Activated CD8-positive, alpha-beta memory T cell treated with anti-CD3 and anti-CD28 coated beads for 36 hours (primary cell): ENCODE data around the gene BEAN1. TPM values are rescaled to one million over a fixed set of nuclear protein-coding genes. Genes with fewer than 3 reads are reported as not detected.
"Not testable (repeated sequence)": the region's sequence is repeated elsewhere in the genome, so short reads cannot be mapped to it uniquely, and the experiment has no call there.

Experiments
- CTCF ChIA-PET: fragments of 350-600 bp; sonication (Branson Sonifier 250); formaldehyde crosslinking; loops from one replicate; lab custom pipeline; 2021; ENCODE audit warnings: antibody characterized with exemption; lab: Charles Lee
- POLR2A ChIA-PET: fragments of 350-600 bp; sonication (Branson Sonifier 250); formaldehyde crosslinking; loops from one replicate; lab custom pipeline; 2021; ENCODE audit warnings: antibody characterized with exemption; lab: Charles Lee
- total RNA-seq, 2 experiments: library from RNA; stranded (reverse); gene quantifications; one replicate each; pipeline ENCODE4 v1.2.3, GENCODE V29; 2021

BEAN1 gene
- total RNA-seq, 2 experiments from 2014 or later, result not detected

DNA sequence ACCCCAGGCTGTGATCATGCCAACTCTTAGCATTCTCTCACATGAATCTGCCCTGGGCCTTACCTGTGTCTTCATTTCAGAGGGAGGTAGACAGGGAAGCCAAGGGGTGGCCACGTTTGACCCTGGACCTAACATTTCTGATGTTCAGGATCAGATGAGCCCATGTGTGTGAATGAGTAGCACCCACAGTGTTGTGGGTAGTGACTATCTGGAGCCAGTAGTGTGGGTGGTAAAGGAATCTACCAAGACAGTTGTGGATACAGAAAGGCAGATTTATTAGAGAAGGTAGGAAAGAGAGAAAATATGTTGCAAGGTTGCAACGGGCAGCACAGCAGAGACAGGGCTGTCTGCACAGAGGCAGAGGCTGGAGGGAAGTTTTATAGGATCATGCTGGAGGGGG is 62.3 kb downstream of the BEAN1 start:
- ChIA-PET POLR2A (no interaction called here), CTCF (no interaction called here)

- POLR2A ChIA-PET, result no interaction called here
- CTCF ChIA-PET, result no interaction called here
Observed at GRCh38 chr16:66489818-66490217, 62.7 kb downstream of the BEAN1 start.

- POLR2A ChIA-PET, result no interaction called here
- CTCF ChIA-PET, result interaction anchor here (0.9 kb wide), 1 partner anchor 20 kb away, joined by 3 read pairs; no protein-coding TSS in a partner anchor
Observed at GRCh38 chr16:66490774-66491715, 64.0 kb downstream of the BEAN1 start.

GRCh38 chr16:66491716-66492064 is 64.6 kb downstream of the BEAN1 start:
- ChIA-PET CTCF (no interaction called here), POLR2A (no interaction called here)

GRCh38 chr16:66493490-66494401 is 66.7 kb downstream of the BEAN1 start:
- POLR2A ChIA-PET, result no interaction called here
- CTCF ChIA-PET, result no interaction called here

- POLR2A ChIA-PET, result no interaction called here
- CTCF ChIA-PET, result no interaction called here
Observed at GRCh38 chr16:66494916-66495315, 67.8 kb downstream of the BEAN1 start.

GRCh38 chr16:66495440-66495839 is 68.3 kb downstream of the BEAN1 start:
- POLR2A ChIA-PET, result no interaction called here
- CTCF ChIA-PET, result no interaction called here

- POLR2A ChIA-PET, CTCF ChIA-PET: not testable (repeated sequence)
Observed at GRCh38 chr16:66496226-66496625, 69.1 kb downstream of the BEAN1 start.

DNA sequence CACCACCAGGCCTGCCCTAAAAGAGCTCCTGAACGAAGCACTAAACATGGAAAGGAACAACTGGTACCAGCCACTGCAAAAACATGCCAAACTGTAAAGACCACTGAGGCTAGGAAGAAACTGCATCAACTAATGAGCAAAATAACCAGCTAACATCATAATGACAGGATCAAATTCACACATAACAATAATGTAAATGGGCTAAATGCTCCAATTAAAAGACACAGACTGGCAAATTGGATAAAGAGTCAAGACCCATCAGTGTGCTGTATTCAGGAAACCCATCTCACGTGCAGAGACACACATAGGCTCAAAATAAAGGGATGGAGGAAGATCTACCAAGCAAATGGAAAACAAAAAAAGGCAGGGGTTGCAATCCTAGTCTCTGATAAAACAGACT is 70.8 kb downstream of the BEAN1 start:
- CTCF ChIA-PET, POLR2A ChIA-PET: not testable (repeated sequence)

DNA sequence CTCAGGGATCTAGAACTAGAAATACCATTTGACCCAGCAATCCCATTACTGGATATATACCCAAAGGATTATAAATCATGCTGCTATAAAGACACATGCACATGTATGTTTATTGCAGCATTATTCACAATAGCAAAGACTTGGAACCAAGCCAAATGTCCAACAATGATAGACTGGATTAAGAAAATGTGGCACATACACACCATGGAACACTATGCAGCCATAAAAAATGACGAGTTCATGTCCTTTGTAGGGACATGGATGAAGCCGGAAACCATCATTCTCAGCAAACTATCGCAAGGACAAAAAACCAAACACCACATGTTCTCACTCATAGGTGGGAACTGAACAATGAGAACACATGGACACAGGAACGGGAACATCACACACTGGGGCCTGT is 74.5 kb downstream of the BEAN1 start:
- CTCF ChIA-PET, POLR2A ChIA-PET: not testable (repeated sequence)

DNA sequence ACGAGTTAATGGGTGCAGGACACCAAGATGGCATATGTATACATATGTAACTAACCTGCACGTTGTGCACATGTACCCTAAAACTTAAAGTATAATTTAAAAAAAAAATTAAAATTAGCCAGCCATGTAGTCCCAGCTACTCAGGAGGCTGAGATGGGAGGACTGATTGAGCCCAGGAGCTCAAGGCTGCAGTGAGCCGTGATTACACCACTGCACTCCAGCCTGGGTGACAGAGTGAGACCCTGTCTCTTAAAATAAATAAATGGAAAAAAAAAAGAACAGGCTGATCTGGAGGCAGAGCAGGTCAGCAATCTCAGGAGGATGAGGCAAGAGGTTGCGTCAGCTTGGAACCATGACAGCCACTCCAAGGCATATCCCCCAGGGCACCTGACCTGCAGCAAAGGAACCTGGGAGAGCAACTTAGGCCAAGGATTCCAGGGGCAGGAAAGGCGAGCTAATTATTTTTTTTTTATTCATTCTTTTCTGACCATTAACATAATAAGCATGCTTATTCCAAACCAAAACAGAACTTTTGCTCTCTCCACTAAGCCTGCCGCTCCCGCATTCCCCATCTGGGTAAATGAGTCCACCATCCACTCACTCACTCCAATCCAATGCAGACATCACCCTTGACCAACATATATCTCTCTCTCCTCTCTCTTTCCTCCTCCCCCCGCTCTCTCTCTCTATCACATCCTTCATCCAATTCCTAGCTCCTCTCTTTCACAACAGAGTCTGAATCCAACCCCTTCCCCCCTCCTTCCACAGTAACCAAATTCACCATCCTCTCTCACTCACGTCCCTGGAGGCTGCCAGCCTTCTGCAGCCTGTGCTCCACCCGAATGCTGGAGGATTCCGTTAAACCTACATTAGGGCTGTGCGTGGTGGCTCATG is 75.2 kb downstream of the BEAN1 start:
- CTCF ChIA-PET, result interaction anchor here (0.7 kb wide), 1 partner anchor 96 kb away, joined by 3 read pairs; no protein-coding TSS in a partner anchor
- POLR2A ChIA-PET, result no interaction called here

DNA sequence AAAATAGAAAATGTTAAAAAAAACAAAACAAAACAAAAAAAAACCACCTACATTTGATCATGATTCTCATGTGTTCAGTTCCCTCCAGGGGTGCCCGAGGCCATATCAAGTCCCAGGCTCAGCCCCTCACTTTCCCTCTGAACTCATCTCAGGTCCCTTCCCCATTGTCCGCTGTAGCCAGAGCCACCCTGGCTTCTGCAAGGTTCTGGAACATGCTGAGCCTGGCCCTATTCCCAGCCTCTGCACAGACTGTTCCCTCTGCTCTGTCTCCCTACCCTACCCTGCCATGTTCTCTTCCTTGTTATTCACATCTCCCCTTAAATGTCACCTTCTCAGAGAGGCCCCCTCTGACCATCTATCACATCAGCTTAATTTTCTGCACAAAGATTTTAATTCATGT is 75.9 kb downstream of the BEAN1 start:
- CTCF ChIA-PET, result no interaction called here
- POLR2A ChIA-PET, result interaction anchor here (0.6 kb wide), 1 partner anchor 10 kb away, joined by 3 read pairs; no protein-coding TSS in a partner anchor

- CTCF ChIA-PET, result no interaction called here
- POLR2A ChIA-PET, result interaction anchor here (0.6 kb wide), 1 partner anchor 11 kb away, joined by 3 read pairs; no protein-coding TSS in a partner anchor
Observed at GRCh38 chr16:66503612-66504011, 76.5 kb downstream of the BEAN1 start.

GRCh38 chr16:66507731-66508239 is 80.7 kb downstream of the BEAN1 start:
- CTCF ChIA-PET, result no interaction called here
- POLR2A ChIA-PET, result no interaction called here

GRCh38 chr16:66508248-66508913 is 81.3 kb downstream of the BEAN1 start:
- ChIA-PET CTCF (no interaction called here), POLR2A (no interaction called here)

GRCh38 chr16:66508914-66509496 is 81.9 kb downstream of the BEAN1 start:
- POLR2A ChIA-PET, result no interaction called here

DNA sequence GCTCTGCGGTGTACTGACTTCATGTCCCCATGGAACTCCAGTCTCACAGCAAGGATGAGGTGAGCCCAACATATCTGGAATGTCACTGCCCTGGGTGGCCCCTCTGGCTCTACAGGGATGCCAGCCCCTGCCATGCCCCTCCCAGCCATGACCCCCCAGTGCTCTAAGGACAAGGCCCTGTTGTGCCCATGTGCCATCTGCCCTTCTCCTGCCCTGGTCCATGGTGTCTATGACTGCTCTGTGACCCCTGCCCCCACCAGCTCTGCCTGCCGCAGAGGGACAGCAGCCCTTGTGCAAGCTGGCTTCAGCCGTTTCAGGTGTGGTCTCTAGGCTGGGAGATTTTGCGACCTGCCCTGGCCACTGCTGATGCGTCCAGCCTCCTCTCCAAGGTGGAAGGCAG is 82.5 kb downstream of the BEAN1 start:
- CTCF ChIA-PET, result no interaction called here
- POLR2A ChIA-PET, result interaction anchor here (0.7 kb wide), 1 partner anchor 100 kb away, joined by 12 read pairs; no protein-coding TSS in a partner anchor

More at GRCh38 chr16:66508914-66509496, 81.9 kb downstream of the BEAN1 start:
- CTCF ChIA-PET, result no interaction called here

GRCh38 chr16:66510298-66510697 is 83.2 kb downstream of the BEAN1 start:
- POLR2A ChIA-PET, result interaction anchor here (0.7 kb wide), 1 partner anchor 99 kb away, joined by 12 read pairs; no protein-coding TSS in a partner anchor
- CTCF ChIA-PET, result interaction anchor here (0.7 kb wide), 2 partner anchors 241 to 257 kb away, joined by 3 to 6 read pairs; partner anchors contain the start of gene DYNC1LI2
